Fibroblast of skin of left quadriceps (primary cell): Measurements from ENCODE around the gene OVCA2.

ENCODE experiments used
- DNase-seq, 2 experiments: peaks; one replicate each; pipeline ENCODE4 v3.0.0-alpha.2; 2013; ENCODE audit warnings: low read depth in 2 of 2

Gene OVCA2

GRCh38 chr17:2034157-2034556 lies 7.7 kb upstream of the OVCA2 start:
- peak; percentile 73 to 76 for DNase-seq

- DNase-seq: peak; percentile 97
Observed at GRCh38 chr17:2034806-2035540, 6.8 kb upstream of the OVCA2 start.

GRCh38 chr17:2035541-2036488 lies 6.0 kb upstream of the OVCA2 start:
- DNase-seq: no peak

GRCh38 chr17:2037155-2037554 lies 4.7 kb upstream of the OVCA2 start:
- no peak for DNase-seq

- no peak for DNase-seq
Observed at GRCh38 chr17:2040219-2040827, 1.5 kb upstream of the OVCA2 start.

- DNase-seq: no peak
Observed at GRCh38 chr17:2040942-2041560, 771 bp upstream of the OVCA2 start.

- DNase-seq: no peak
Observed at GRCh38 chr17:2042390-2042847, 597 bp downstream of the OVCA2 start.

- no peak for DNase-seq
Observed at GRCh38 chr17:2042933-2043332, 1.1 kb downstream of the OVCA2 start.

GRCh38 chr17:2043785-2044184 lies 2.0 kb downstream of the OVCA2 start:
- no peak for DNase-seq

GRCh38 chr17:2044263-2044894 lies 2.6 kb downstream of the OVCA2 start:
- no peak for DNase-seq

GRCh38 chr17:2047590-2047989 lies 5.8 kb downstream of the OVCA2 start:
- DNase-seq: no peak

GRCh38 chr17:2048805-2049204 lies 7.0 kb downstream of the OVCA2 start:
- DNase-seq: no peak

- DNase-seq: peak in 1 of 2 experiments; percentile 63
Observed at GRCh38 chr17:2049333-2050299, 7.8 kb downstream of the OVCA2 start.

GRCh38 chr17:2050300-2051060 lies 8.7 kb downstream of the OVCA2 start:
- DNase-seq: no peak

GRCh38 chr17:2051061-2051932 lies 9.5 kb downstream of the OVCA2 start:
- no peak for DNase-seq

- DNase-seq: no peak
Observed at GRCh38 chr17:2051933-2052559, 10.2 kb downstream of the OVCA2 start.

GRCh38 chr17:2053380-2054261 lies 11.8 kb downstream of the OVCA2 start:
- DNase-seq: no peak
